Nucleus accumbens (tissue), 56 donors: ENCODE results near the gene NBAS.

Source experiments
- DNase-seq, 56 donors: peaks; one replicate each; lab custom pipeline; 2025; lab: John Stamatoyannopoulos, UW

The NBAS gene

DNA sequence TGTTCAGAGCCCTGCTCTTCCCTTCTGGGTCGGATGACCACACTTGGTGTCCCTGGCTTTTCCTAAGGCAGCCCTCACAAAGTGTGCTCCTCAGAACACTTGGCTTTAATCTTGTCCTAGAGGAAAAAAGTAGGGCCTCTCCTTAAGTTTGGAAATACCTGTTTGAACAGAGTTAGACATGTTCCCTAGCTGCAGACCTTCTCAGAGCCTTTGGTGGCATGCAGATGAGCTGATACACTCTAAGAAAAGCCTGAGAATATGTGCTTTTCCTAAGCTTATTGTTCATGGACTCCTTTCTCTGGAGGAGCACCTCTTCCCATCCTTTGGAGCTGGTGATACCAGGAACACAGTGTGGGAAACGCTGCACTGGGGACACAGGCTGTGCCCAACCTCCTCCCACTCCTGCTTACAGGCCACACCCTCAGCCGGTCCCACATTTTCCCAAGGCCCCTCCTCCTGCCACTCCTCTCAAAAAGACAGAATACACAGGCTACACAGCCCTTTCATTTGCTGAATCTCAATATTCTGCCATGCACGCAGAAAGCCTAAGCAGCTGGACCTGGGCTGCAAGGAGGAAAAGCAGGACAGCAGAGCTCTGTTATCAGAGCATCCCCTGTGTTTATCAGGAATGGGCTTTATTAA is 443.6 kb downstream of the NBAS start:
- no peak for DNase-seq
